Measurements from ENCODE around the gene TSG101. TPM values are rescaled to one million over a fixed set of nuclear protein-coding genes. Genes with fewer than 3 reads are reported as not detected.

TSG101 gene
- total and polyA plus RNA-seq, 2 donors from 2014 or later, result 61.3 to 91.7 TPM

- H3K27me3 ChIP-seq (ENCODE audit: control insufficient read depth, insufficient read depth, low read length), result no peaks in the 10 kb centered on the region
These were observed 25.1 kb downstream of the TSG101 start for GRCh38 chr11:18501629-18502028.

DNA sequence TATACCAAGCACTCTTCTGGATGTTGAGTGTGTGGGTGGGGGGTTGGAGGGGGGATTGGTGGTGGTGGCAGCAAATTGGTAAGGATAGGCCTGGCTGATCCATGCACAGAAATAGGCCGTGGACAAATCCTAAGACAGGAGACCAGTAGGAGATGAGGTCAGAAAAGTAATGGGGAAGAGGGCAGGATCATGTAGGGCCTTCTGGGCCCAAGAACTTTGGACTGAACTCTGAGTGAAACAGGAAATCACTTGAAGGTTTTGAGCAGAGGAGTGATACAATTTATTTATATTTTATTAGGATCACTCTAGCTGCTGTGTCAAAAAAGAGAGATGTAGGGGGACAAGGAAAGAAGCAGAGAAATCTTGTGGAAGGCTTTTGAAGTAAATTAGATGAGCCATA lies 28.7 kb downstream of the TSG101 start:
- H3K4me1 ChIP-seq (ENCODE audit: control insufficient read depth in 2 of 3, insufficient read depth in 2 of 3, low read depth in 1 of 3, low read length in 3 of 3), result no peaks in the 10 kb centered on the region
- H3K27ac ChIP-seq (ENCODE audit: low read depth in 2 of 2, low read length in 2 of 2), result no peak overlapping the region
- peaks cover 8 to 28% (median 19%) of the 10 kb centered on the region in 3 donors for H3K36me3 ChIP-seq (ENCODE audit: control insufficient read depth in 2 of 3, insufficient read depth in 3 of 3, low read length in 3 of 3)
- H3K9ac ChIP-seq (ENCODE audit: low read length in 3 of 3), result no peak overlapping the region
- no peak overlapping the region for H3K4me3 ChIP-seq (ENCODE audit: low read length in 3 of 3)
- no peaks in the 10 kb centered on the region for H3K9me3 ChIP-seq (ENCODE audit: control insufficient read depth in 2 of 3, insufficient read depth in 1 of 3, low read length in 3 of 3)
- TF ChIP-seq, protein P1, sequence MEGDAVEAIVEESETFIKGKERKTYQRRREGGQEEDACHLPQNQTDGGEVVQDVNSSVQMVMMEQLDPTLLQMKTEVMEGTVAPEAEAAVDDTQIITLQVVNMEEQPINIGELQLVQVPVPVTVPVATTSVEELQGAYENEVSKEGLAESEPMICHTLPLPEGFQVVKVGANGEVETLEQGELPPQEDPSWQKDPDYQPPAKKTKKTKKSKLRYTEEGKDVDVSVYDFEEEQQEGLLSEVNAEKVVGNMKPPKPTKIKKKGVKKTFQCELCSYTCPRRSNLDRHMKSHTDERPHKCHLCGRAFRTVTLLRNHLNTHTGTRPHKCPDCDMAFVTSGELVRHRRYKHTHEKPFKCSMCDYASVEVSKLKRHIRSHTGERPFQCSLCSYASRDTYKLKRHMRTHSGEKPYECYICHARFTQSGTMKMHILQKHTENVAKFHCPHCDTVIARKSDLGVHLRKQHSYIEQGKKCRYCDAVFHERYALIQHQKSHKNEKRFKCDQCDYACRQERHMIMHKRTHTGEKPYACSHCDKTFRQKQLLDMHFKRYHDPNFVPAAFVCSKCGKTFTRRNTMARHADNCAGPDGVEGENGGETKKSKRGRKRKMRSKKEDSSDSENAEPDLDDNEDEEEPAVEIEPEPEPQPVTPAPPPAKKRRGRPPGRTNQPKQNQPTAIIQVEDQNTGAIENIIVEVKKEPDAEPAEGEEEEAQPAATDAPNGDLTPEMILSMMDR (IDR thresholded peaks at IDR 0.05; ENCODE audit: borderline replicate concordance, extremely low read depth, insufficient read depth), result no peak
- DNase-seq (no peak), FAIRE-seq (no peak)
- intact Hi-C loops (cut with DNase I), result no loop called here
- no peaks in the 10 kb centered on the region for H3K27me3 ChIP-seq (ENCODE audit: control insufficient read depth, insufficient read depth, low read length)

More at GRCh38 chr11:18501629-18502028, 25.1 kb downstream of the TSG101 start:
- Histone ChIP-seq H3K4me3 (ENCODE audit: low read length in 3 of 3) (no peak overlapping the region), H3K4me1 (ENCODE audit: control insufficient read depth in 2 of 3, insufficient read depth in 2 of 3, low read depth in 1 of 3, low read length in 3 of 3) (no peaks in the 10 kb centered on the region), H3K9me3 (ENCODE audit: control insufficient read depth in 2 of 3, insufficient read depth in 1 of 3, low read length in 3 of 3) (no peaks in the 10 kb centered on the region), H3K9ac (ENCODE audit: low read length in 3 of 3) (no peak overlapping the region), H3K36me3 (ENCODE audit: control insufficient read depth in 2 of 3, insufficient read depth in 3 of 3, low read length in 3 of 3) (peaks cover 7 to 33% (median 19%) of the 10 kb centered on the region in 3 donors), H3K27ac (ENCODE audit: low read depth in 2 of 2, low read length in 2 of 2) (no peak overlapping the region)
- FAIRE-seq, result no peak
- no peak for DNase-seq
- intact Hi-C loops (cut with DNase I), result no loop called here
- TF ChIP-seq, protein P1 (IDR thresholded peaks at IDR 0.05; ENCODE audit: borderline replicate concordance, extremely low read depth, insufficient read depth), result no peak

- no peak for FAIRE-seq
- H3K36me3 ChIP-seq (ENCODE audit: control insufficient read depth in 2 of 3, insufficient read depth in 3 of 3, low read length in 3 of 3), result peaks cover 2 to 10% (median 8%) of the 10 kb centered on the region in 3 donors
These were observed 31.0 kb downstream of the TSG101 start for GRCh38 chr11:18495703-18496102.

More at GRCh38 chr11:18495703-18496102, 31.0 kb downstream of the TSG101 start:
- Histone ChIP-seq H3K27me3 (ENCODE audit: control insufficient read depth, insufficient read depth, low read length) (no peaks in the 10 kb centered on the region), H3K27ac (ENCODE audit: low read depth in 2 of 2, low read length in 2 of 2) (no peak overlapping the region), H3K9ac (ENCODE audit: low read length in 3 of 3) (no peak overlapping the region), H3K9me3 (ENCODE audit: control insufficient read depth in 2 of 3, insufficient read depth in 1 of 3, low read length in 3 of 3) (no peaks in the 10 kb centered on the region), H3K4me1 (ENCODE audit: control insufficient read depth in 2 of 3, insufficient read depth in 2 of 3, low read depth in 1 of 3, low read length in 3 of 3) (no peaks in the 10 kb centered on the region), H3K4me3 (ENCODE audit: low read length in 3 of 3) (no peak overlapping the region)
- TF ChIP-seq, protein P1 (IDR thresholded peaks at IDR 0.05; ENCODE audit: borderline replicate concordance, extremely low read depth, insufficient read depth), result no peak
- DNase-seq, result no peak
- intact Hi-C loops (cut with DNase I), result no loop called here
